NCI-H1436 treated with DMSO at 0.1 percent for 48 hours (cell line): ENCODE results near the gene OR1I1.

Source experiments
- DNase-seq: peaks from one replicate; lab custom pipeline; 2025; lab: John Stamatoyannopoulos, UW

The OR1I1 gene

GRCh38 chr19:15098460-15098859, 16.4 kb downstream of the OR1I1 start:
- no peak for DNase-seq

- no peak for DNase-seq
Measured at GRCh38 chr19:15099017-15099582, 17.1 kb downstream of the OR1I1 start.

GRCh38 chr19:15101479-15102082, 19.6 kb downstream of the OR1I1 start:
- DNase-seq, result no peak

- no peak for DNase-seq
Measured at GRCh38 chr19:15104003-15104402, 22.0 kb downstream of the OR1I1 start.

- DNase-seq, result no peak
Measured at GRCh38 chr19:15104411-15104810, 22.4 kb downstream of the OR1I1 start.

GRCh38 chr19:15105044-15105443, 23.0 kb downstream of the OR1I1 start:
- DNase-seq, result no peak

GRCh38 chr19:15107061-15108010, 25.3 kb downstream of the OR1I1 start, which contains the start of gene SYDE1:
Gene SYDE1, plus strand, starts transcription at chr19:15107401. Its CDS starts 33 bp downstream, at chr19:15107434.
- no peak for DNase-seq

GRCh38 chr19:15108145-15108844, 26.3 kb downstream of the OR1I1 start:
- no peak for DNase-seq

GRCh38 chr19:15108845-15109767, 27.1 kb downstream of the OR1I1 start:
- DNase-seq, result no peak

GRCh38 chr19:15109768-15110417, 27.9 kb downstream of the OR1I1 start:
- DNase-seq, result no peak

GRCh38 chr19:15110418-15110815, 28.4 kb downstream of the OR1I1 start:
- DNase-seq, result no peak

GRCh38 chr19:15111758-15112157, 29.7 kb downstream of the OR1I1 start:
- DNase-seq, result no peak

- no peak for DNase-seq
Measured at GRCh38 chr19:15112385-15112784, 30.4 kb downstream of the OR1I1 start.

GRCh38 chr19:15113245-15114152, 31.5 kb downstream of the OR1I1 start:
- DNase-seq, result no peak

GRCh38 chr19:15114153-15114540, 32.1 kb downstream of the OR1I1 start:
- no peak for DNase-seq

GRCh38 chr19:15115080-15115479, 33.1 kb downstream of the OR1I1 start:
- no peak for DNase-seq

GRCh38 chr19:15115762-15116615, 34.0 kb downstream of the OR1I1 start:
- DNase-seq, result no peak

- no peak for DNase-seq
Measured at GRCh38 chr19:15116856-15117255, 34.8 kb downstream of the OR1I1 start.

GRCh38 chr19:15118248-15118647, 36.2 kb downstream of the OR1I1 start:
- no peak for DNase-seq
